HG03457 (cell line): Measurements from ENCODE around the gene PTN.
"Not testable (repeated sequence)": the region's sequence is repeated elsewhere in the genome, so short reads cannot be mapped to it uniquely, and the experiment has no call there.

Experiments used
- ATAC-seq: cut with Tn5 transposase; IDR thresholded peaks from one replicate; pipeline ENCODE4 v1.9.1; 2021; ENCODE audit warnings: moderate number of reproducible peaks; ENCODE audit not compliant: unreplicated experiment

The PTN gene

DNA sequence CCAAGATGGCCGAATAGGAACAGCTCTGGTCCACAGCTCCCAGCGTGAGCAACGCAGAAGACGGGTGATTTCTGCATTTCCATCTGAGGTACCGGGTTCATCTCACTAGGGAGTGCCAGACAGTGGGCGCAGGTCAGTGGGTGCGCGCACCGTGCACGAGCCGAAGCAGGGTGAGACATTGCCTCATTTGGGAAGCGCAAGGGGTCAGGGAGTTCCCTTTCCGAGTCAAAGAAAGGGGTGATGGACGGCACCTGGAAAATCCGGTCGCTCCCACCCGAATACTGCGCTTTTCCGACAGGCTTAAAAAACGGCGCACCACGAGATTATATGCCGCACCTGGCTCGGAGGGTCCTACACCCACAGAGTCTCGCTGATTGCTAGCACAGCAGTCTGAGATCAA is 161.9 kb downstream of the PTN start:
- ATAC-seq, result not testable (repeated sequence)
